T47D (cell line): ENCODE results near the gene CHMP4A.
"Not testable (repeated sequence)": the region's sequence is repeated elsewhere in the genome, so short reads cannot be mapped to it uniquely, and the experiment has no call there.

Experiments used
- DNase-seq, 2 experiments: peaks; one replicate each; pipeline versions ENCODE4 v3.0.0 to v3.0.0-alpha.2; 2011 to 2012; ENCODE audit warnings: low read depth in 1 of 2, low spot score in 1 of 2
- JUND ChIP-seq: IDR thresholded peaks from 2 replicates; pipeline ENCODE4 v1.6.1; 2012; ENCODE audit warnings: low read depth
- in situ Hi-C: cut with HindIII; loops from 2 replicates; pipeline ENCODE4 v1.10.0; 2016; ENCODE audit warnings: low sequenced_read_pairs, low pct_unique_long_range_greater_than_20kb

The CHMP4A gene

DNA sequence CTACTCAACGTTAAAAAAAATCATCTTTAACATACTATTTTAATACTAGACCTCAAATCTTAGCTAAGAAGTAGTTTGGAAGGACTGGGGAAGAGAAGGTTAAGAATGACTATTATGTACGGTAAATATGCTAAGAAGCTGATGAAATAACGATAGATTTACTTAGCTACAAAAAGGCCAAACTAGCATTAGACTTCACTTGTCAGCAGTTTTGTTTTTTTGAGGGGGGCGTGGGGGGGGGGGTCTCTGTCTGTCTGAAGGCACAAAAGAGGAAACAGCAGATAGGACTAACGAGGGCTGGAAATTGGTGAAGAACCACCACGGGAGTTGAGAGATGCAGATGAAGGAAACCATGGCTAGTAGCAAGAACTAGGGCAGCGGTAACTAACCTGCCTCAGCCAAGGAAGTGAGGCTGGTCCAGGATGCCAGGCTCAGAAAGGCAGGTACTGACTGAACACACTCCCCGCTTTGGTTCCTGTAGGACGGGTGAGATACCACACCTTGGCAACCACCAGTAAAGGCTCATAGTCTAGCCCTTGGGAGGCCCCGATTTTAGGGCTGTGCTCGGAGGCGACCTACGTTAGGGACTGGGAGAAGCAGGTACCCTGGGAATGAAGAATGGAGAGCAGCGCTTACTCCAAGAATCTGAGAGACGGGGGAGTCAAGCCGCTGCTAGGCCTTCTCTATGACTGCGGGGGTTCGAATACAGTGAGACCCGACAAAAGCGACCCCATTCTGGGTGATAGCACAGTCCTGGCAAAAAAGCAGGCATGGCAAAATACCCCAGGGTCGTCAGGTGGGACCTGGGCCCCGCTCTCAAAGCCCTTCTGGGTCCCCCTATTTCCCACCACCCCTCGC, 18.2 kb upstream of the CHMP4A start:
- in situ Hi-C loops: no loop called here
- no peak for DNase-seq
- no peak for TF ChIP-seq JUND

DNA sequence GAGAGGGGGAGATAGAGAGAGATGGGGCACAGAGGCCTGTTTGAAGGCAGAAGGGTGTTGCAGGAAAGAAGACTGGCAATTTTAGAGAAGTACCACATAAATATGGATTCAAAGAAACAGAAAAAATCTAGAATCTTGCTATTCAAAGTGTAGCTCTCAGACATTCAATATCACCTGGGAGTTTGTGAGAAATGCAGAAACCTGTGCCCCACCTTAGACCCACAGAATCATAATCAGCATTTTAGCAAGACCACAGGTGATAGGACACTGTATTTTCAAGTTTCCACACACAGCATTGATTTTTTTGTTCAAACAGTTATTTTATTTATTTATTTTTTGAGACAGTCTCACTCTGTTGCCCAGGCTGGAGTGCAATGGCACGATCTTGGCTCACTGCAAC, 15.6 kb upstream of the CHMP4A start:
- no peak for TF ChIP-seq JUND
- in situ Hi-C loops: no loop called here
- DNase-seq: no peak

DNA sequence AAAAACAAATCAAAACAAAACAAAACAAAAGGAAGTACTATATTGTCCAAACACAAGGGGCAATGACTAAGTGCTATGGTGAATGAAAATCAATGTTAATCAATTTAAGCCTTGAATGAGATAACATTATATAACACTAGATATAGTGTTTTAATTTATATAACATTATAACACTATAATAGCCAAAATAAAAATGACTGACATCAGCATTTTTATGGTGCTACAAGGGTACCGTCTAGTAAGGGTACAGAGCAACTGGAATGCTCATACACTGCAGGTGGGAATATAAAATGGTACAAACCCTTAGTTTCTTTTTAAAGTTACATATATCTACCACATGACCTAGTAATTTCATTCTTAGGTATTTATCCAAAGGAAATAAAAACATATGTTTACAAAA, 13.2 kb upstream of the CHMP4A start:
- in situ Hi-C loops: no loop called here
- DNase-seq: no peak
- no peak for TF ChIP-seq JUND

DNA sequence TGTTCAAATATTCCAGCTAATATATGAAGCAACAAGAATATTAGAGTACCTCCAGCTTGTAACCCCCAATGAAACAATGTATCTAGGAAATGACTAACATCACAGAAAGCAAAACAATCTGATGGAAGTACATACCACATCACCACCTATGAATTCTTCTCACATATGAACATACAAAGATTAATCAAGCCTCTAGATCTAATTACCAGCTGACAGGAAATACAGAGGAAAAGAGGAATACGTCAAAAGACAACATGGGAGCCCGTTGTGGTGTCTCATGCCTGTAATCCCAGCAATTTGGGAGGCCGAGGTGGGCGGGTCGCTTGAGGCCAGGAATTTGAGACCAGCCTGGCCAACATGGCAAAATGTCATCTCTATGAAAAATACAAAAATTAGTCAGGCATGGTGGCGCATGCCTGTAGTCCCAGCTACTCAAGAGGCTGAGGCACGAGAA, 11.4 kb upstream of the CHMP4A start:
- DNase-seq: no peak

DNA sequence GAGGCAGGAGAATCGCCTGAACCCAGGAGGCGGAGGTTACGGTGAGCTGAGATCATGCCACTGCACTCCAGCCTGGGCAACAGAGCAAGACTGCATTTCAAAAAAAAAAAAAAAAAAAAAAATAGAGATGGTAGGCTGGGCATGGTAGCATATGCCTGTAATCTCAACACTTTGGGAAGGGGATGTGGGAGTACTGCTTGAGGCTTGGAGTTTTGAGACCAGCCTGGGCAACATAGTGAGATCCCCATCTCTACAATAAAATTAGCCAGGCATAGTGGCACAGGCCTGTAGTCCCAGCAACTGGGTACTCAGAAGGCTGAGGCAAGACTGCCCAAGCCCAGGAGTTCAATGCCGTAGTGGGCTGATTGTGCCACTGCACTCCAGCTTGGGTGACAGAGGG, 9.7 kb upstream of the CHMP4A start:
- in situ Hi-C loops, DNase-seq: not testable (repeated sequence)

More for the DNA sequence above, 11.4 kb upstream of the CHMP4A start:
- in situ Hi-C loops: no loop called here
- TF ChIP-seq JUND: no peak

DNA sequence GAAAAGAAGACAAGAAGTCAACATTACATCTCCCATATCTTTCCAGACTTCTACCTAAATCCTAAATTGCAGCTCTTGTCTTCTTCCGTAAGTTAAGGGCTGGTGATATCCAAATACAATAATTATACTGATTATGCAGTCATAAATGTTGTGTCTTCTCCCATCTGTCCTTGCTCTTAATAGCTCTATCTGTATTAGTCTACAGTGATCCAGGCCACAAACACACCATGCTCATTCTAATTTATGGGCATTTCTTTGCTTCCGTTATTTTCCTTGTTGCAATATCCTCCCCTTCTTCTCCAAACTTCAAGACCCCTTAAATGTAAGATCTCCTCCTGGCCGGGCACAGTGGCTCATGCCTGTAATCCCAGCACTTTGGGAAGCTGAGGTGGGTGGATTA, 6.2 kb upstream of the CHMP4A start:
- DNase-seq: no peak
- in situ Hi-C loops: no loop called here
- no peak for TF ChIP-seq JUND

DNA sequence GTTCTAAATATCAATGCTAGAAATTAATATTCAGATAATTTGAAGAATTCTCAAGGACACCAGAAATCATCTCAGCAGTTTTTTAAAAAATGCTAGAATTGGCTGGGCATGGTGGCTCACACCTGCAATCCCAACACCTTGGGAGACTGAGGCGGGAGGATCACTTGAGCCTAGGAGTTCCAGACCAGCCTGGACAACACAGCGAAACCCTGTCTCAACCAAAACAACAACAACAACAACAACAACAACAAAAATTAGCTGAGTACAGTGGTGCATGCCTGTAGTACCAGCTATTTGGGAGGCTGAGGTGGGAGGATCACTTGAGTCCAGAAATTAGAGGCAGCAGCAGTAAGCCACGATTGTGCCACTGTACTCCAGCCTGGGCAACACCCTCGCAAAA, 5.8 kb upstream of the CHMP4A start:
- in situ Hi-C loops: no loop called here
- DNase-seq: no peak
- TF ChIP-seq JUND: no peak

DNA sequence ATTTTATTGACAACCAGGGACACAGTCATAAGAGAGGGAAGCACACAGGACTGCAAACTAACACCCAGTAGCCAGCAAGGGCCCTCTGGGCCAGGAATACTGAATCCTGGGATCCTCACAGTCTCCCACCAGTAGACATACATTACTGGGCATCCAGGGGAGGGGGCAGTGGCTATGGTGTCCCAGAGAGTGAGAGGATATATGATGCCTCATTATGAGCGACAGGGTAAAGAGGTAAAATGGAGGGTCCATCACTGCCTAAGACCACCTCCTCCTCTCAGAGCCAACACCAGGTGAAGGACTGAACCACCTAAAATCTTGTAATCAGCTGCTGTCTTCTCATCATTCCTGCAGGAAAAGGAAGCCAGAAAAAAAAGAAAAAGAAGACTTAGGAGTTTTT, 3.6 kb upstream of the CHMP4A start:
- in situ Hi-C loops, DNase-seq: not testable (repeated sequence)

DNA sequence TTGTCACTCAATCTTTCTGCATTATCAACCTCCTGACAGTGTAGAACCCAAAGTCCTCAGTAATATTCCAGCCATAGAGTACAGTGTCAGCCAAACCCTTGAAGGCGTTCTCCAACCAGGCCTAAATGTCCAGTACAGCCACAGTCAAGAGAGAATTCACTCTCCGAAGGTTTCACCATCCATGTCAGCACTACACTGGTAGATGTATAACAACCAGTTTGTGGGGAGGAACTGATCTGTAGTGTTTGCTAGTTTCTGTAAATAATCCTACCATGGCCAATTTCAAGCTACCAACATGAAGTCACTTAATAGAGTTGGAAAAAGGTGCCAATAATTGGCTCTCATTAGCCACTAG, 3.0 kb upstream of the CHMP4A start:
- DNase-seq: no peak
- no peak for TF ChIP-seq JUND
- in situ Hi-C loops: no loop called here

DNA sequence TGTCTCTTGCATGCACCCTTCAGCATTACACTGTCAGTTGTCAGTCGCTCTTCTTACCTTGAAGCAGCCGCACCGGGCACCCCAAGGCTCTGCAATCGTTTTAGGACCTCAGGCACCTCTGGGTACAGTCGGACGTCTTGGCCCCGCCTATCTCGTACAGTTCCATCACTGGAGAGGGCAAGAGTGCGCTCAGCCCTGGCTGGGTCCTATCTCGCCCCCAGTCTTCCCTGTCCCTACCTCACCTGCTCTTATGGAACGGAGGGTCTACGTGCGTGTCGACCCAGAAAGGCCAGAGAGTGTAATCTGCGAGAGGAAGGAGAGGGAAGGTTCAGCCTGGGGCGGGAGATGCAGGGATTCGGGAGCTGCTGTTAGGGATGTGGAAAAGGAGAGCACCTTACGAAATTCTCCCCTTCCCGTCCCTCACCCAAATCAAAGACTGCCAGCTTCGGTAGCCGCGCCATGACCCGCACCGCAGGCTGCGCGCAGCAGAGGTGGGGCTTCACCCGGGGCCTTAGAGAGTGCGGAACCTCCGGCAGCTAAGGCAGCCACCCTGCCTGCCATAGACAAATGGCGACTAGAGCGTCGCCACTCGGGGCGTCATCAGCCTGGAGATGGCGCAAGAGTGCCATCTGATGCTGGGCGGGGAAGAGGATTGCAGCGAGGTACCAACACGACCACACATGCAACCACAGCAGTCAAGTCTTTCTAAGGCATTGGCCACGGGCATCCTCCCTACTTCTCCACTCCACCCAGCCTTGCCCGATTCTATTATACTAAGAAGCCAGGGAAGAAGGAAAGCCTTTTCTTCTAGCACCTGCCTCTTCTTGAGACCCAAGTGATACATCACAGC, 2.4 kb upstream of the CHMP4A start, which contains the start of gene MDP1:
TSS of gene MDP1 (minus strand) at position 572 of the 850 bp plus-strand sequence. CDS start at position 461, 111 bp downstream.
- DNase-seq: peak; percentile 69 to 85
- TF ChIP-seq JUND: no peak
- in situ Hi-C loops: no loop called here

DNA sequence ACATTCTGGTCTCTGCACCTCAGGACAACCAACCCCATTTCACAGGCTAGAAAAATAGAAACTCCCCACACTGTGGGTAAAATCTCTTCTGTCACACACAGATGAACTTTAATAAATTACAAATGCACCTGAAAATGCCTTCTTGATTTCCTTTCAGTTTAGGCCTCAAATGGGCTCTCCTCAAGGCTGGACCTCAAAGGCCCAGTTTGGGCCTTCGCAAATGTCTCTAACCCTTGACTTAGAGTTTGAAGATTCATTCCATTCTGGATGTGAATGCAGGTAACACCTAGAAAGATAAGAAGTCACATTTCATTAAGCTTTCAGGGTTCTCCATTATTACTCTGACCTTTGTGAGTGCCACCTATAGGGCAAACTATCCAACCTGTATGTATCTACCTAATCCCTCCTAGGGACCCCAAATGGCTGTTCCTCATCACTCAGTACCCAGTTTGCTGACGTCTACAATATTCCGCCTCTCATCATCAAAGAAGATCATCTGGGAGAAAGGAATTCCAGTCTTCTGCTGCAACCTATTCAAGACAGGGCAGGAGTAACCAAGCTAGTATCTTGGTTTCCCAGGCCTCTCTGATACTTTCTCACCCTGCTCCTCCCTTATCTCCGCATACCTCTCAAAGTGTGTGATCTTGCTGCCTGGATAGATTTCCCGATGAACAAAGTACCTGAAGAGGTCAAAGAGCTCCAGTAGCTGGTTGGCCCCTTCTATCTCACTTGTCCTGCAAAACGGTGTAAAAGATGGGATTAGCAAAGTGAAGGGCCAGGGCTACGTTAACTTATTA, 776 bp upstream of the CHMP4A start:
- TF ChIP-seq JUND: no peak

DNA sequence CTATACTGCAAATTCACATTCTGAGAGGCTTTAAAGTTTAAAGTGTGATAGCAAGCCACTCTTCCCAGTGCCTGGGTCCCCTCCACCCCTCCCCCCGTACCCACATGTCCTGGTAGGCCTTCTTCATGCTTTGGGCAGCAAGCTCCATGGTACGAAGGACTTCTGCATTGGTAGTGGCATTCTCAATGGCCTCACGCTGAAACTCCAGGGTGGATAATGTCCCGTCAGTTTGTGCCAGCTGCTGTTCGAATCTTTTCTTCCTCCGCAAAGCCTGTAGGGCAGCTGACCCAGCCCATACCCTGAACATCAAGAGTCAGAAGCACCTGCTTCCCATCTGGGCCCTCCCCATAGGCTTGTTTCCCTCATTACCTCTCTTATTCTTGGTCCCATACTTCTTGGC, 2.0 kb downstream of the CHMP4A start:
- in situ Hi-C loops: no loop called here
- TF ChIP-seq JUND: no peak
- no peak for DNase-seq

More for the DNA sequence above, 776 bp upstream of the CHMP4A start:
- in situ Hi-C loops: no loop called here
- DNase-seq: no peak

DNA sequence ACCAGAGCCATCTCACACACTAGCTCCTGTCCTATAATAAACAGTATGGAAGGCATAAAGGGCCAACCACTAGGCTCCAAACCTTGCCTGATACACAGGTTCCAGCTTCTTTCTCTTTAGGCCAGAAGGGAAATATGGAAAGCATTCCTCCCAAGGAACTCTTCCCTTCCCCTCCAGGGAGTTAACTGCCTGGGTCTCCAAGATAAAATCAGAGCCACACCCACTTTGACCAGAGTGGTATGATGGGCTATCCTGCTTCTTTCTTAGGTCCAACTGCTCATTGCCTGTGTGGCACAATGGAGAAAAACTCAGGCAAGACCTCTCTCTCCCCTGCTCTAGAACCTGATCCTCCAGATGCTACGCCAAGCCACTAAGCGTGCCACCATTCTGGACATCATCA, 5.7 kb downstream of the CHMP4A start:
- no peak for TF ChIP-seq JUND
- in situ Hi-C loops: no loop called here
- no peak for DNase-seq
